ENCODE results near the gene LFNG.

LFNG gene

GRCh38 chr7:2571409-2571808, 51.8 kb downstream of the LFNG start:
- Histone ChIP-seq H3K4me3 (ENCODE audit: low read depth, low read length, poor library complexity, severe bottlenecking) (no peak overlapping the region), H4K20me1 (ENCODE audit: insufficient read depth, low read length) (no peaks in the 10 kb centered on the region), H3K4me2 (ENCODE audit: low read length) (no peak overlapping the region), H3K27me3 (ENCODE audit: insufficient read depth, low read length) (peaks cover 12% of the 10 kb centered on the region), H3K27ac (ENCODE audit: low read depth, low read length, poor library complexity, severe bottlenecking) (no peak overlapping the region), H2AFZ (ENCODE audit: low read length) (no peak overlapping the region), H3K36me3 (ENCODE audit: insufficient read depth, low read length) (no peaks in the 10 kb centered on the region), H3K9ac (ENCODE audit: low read length) (no peak overlapping the region), H3K79me2 (ENCODE audit: insufficient read depth, low read length) (no peaks in the 10 kb centered on the region), H3K9me2 (ENCODE audit: low read depth, low read length) (no peaks in the 10 kb centered on the region), H3K9me3 (ENCODE audit: low read length) (no peaks in the 10 kb centered on the region), H3K4me1 (ENCODE audit: insufficient read depth, low read length, severe bottlenecking) (no peaks in the 10 kb centered on the region), H3F3A (ENCODE audit: insufficient read depth, low read length) (no peaks in the 10 kb centered on the region)
- TF ChIP-seq EZH2 (IDR thresholded peaks at IDR 0.05; ENCODE audit: borderline replicate concordance, low read length) = no peak
- TF ChIP-seq CTCF (IDR thresholded peaks at IDR 0.05; ENCODE audit: low read length) = no peak

- H3K4me2 ChIP-seq (ENCODE audit: low read length) = no peak overlapping the region
- no peak overlapping the region for H2AFZ ChIP-seq (ENCODE audit: low read length)
These were observed 52.7 kb downstream of the LFNG start for GRCh38 chr7:2572101-2572842.

GRCh38 chr7:2573761-2574160, 54.2 kb downstream of the LFNG start:
- H3K4me1 ChIP-seq (ENCODE audit: insufficient read depth, low read length, severe bottlenecking) = no peaks in the 10 kb centered on the region
- no peaks in the 10 kb centered on the region for H3K36me3 ChIP-seq (ENCODE audit: insufficient read depth, low read length)
- H3K4me3 ChIP-seq (ENCODE audit: low read depth, low read length, poor library complexity, severe bottlenecking) = no peak overlapping the region
- no peaks in the 10 kb centered on the region for H3K9me3 ChIP-seq (ENCODE audit: low read length)
- no peak overlapping the region for H3K4me2 ChIP-seq (ENCODE audit: low read length)
- H3K27me3 ChIP-seq (ENCODE audit: insufficient read depth, low read length) = peaks cover 12% of the 10 kb centered on the region; the same call in 1 of the 2 replicates
- no peaks in the 10 kb centered on the region for H3K9me2 ChIP-seq (ENCODE audit: low read depth, low read length)
- no peaks in the 10 kb centered on the region for H3F3A ChIP-seq (ENCODE audit: insufficient read depth, low read length)
- TF ChIP-seq EZH2 (IDR thresholded peaks at IDR 0.05; ENCODE audit: borderline replicate concordance, low read length) (no peak), CTCF (IDR thresholded peaks at IDR 0.05; ENCODE audit: low read length) (no peak)
- no peak overlapping the region for H3K27ac ChIP-seq (ENCODE audit: low read depth, low read length, poor library complexity, severe bottlenecking)
- H4K20me1 ChIP-seq (ENCODE audit: insufficient read depth, low read length) = no peaks in the 10 kb centered on the region
- no peaks in the 10 kb centered on the region for H3K79me2 ChIP-seq (ENCODE audit: insufficient read depth, low read length)
- H2AFZ ChIP-seq (ENCODE audit: low read length) = no peak overlapping the region
- H3K9ac ChIP-seq (ENCODE audit: low read length) = no peak overlapping the region

More at GRCh38 chr7:2572101-2572842, 52.7 kb downstream of the LFNG start:
- TF ChIP-seq EZH2 (IDR thresholded peaks at IDR 0.05; ENCODE audit: borderline replicate concordance, low read length) (no peak), CTCF (IDR thresholded peaks at IDR 0.05; ENCODE audit: low read length) (no peak)
- no peaks in the 10 kb centered on the region for H4K20me1 ChIP-seq (ENCODE audit: insufficient read depth, low read length)
- no peaks in the 10 kb centered on the region for H3K9me2 ChIP-seq (ENCODE audit: low read depth, low read length)
- H3K9me3 ChIP-seq (ENCODE audit: low read length) = no peaks in the 10 kb centered on the region
- no peaks in the 10 kb centered on the region for H3F3A ChIP-seq (ENCODE audit: insufficient read depth, low read length)
- H3K36me3 ChIP-seq (ENCODE audit: insufficient read depth, low read length) = no peaks in the 10 kb centered on the region
- no peaks in the 10 kb centered on the region for H3K4me1 ChIP-seq (ENCODE audit: insufficient read depth, low read length, severe bottlenecking)
- peaks cover 12% of the 10 kb centered on the region for H3K27me3 ChIP-seq (ENCODE audit: insufficient read depth, low read length)
- H3K9ac ChIP-seq (ENCODE audit: low read length) = no peak overlapping the region
- H3K79me2 ChIP-seq (ENCODE audit: insufficient read depth, low read length) = no peaks in the 10 kb centered on the region
- H3K4me3 ChIP-seq (ENCODE audit: low read depth, low read length, poor library complexity, severe bottlenecking) = no peak overlapping the region
- H3K27ac ChIP-seq (ENCODE audit: low read depth, low read length, poor library complexity, severe bottlenecking) = no peak overlapping the region
